Stimulated activated naive CD4-positive, alpha-beta T cell treated with Interleukin-2 at 50 U/mL for 16 hours (primary cell): ENCODE measurements around the gene ABCG2.
"Not testable (repeated sequence)": the region's sequence is repeated elsewhere in the genome, so short reads cannot be mapped to it uniquely, and the experiment has no call there.

Experiments
- DNase-seq: peaks from one replicate; lab custom pipeline; 2025; lab: John Stamatoyannopoulos, UW

ABCG2 gene

DNA sequence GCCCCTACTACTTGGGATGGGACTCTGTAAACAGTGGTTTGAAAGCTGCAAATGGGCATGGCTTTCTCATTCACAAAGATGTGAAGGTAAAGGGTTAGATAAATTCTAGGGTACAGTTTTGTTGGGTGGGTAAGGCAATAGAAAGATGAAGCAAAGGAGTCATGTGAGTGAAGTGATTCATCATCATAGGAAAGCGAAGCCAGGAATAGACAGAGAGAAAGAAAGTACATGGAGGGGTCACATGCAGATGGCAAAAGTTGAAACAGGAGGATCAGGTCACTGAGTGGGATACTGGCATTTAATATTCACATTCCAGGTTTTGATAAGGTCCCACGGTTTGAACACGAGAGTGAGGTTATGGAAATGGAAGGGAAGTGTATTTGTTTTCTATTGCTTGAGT is 8.2 kb upstream of the ABCG2 start:
- no peak for DNase-seq

GRCh38 chr4:88163336-88163735 is 4.9 kb upstream of the ABCG2 start:
- no peak for DNase-seq

- DNase-seq, result no peak
These were observed 4.2 kb upstream of the ABCG2 start for GRCh38 chr4:88162626-88163025.

DNA sequence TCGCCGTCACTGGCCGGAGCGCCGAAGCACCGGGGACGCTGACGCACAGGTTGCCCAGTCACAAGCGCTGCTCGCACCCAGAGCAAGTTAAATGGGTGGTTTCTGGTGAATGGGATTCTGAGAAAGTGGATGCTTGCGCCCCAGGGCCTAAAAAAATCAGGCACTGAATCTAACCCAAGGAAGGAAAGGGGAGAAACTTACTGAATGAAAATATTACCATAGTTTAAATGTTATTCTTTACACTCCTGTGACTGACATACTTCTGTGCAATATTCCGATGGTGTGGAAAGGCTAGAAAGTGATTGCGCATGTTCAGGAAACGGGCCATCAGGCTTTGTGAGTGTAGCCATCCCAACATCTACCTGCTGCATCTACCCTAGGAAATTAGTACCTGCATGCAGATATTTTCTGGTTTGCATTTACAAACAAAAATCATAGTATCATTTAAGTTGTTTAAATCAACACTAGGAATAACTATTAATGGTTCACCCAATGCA is 838 bp upstream of the ABCG2 start:
- DNase-seq, result no peak

DNA sequence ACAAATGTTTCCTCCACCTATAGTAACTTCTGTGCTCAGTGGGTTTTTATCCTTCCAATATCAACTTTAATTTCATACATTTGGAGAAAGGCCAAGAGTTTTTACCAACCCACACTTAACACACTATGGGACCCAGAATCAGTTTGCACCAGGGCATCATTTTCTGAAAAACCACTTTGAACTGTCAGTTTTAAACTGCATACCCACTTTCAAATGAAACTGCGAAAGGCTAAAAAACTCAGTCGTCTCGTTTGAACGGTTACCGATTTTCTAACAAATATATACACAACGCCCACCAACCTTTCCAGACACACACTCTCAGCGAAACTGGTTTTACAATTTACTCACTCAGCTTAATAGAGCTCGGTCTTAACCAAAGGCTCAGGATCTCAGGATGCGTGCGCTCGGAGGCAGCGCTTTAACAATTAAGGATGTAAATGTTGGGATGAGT is 376 bp downstream of the ABCG2 start:
- peak; percentile 50 for DNase-seq

GRCh38 chr4:88152331-88152730 is 6.1 kb downstream of the ABCG2 start:
- not testable (repeated sequence) for DNase-seq

- no peak for DNase-seq
These were observed 9.9 kb downstream of the ABCG2 start for GRCh38 chr4:88148560-88148959.

DNA sequence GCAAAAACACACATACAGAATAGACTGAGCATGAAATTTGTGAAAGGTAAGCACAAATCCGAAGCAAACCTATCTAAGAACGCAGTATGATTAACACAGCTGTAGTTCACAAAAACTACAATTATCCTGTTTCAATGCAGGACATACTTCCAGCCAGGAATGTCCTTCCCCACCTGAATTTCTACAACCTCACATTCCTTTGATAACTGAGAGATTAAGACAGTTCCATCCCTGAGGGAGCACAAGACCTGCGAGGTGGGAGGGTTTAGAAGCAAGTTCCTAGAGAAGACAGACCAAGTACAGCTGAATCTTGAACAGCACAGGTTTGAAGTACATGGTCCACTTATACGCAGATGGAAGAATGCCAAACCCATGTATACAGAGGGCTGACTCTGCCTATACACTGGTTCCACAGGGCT is 10.6 kb downstream of the ABCG2 start:
- no peak for DNase-seq

- DNase-seq, result no peak
These were observed 11.5 kb downstream of the ABCG2 start for GRCh38 chr4:88146891-88147290.

- DNase-seq, result no peak
These were observed 13.6 kb downstream of the ABCG2 start for GRCh38 chr4:88144866-88145300.

DNA sequence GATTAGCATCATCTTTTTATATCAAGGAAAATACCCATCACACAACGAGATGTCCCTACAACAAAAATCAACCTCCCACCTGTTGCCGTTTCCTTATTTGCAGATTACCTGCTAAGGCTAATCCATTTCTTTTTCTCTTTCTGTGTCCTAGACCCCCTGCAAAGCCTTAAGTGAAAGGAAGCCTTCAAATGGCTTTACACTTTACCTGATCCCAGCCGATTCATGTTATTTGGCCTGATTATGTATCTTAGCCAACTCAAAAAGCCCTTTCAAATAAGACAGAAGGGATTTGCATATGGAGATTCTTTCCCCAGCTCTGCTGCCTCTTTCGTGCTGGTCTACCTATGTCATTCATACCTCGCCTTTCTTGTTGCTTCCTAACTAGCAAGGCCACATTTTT is 14.4 kb downstream of the ABCG2 start:
- no peak for DNase-seq

DNA sequence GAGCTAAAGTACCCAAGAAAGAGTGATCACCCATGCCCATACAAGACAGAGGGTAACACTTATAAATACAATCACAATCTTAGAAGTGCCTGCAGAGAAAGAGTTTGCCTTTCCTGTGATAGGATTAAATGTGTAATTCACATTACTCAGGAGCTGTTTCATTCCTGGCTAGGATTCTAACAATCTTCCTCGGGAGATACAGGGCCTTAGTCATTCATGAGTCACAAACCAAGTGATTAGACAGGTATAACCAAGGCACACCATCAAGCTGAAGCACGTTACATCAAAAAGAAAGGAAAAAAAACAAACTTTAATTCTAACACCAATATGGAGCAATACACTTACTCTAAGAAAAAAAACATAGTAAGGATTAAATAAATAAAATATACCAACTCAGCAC is 14.9 kb downstream of the ABCG2 start:
- DNase-seq, result no peak

DNA sequence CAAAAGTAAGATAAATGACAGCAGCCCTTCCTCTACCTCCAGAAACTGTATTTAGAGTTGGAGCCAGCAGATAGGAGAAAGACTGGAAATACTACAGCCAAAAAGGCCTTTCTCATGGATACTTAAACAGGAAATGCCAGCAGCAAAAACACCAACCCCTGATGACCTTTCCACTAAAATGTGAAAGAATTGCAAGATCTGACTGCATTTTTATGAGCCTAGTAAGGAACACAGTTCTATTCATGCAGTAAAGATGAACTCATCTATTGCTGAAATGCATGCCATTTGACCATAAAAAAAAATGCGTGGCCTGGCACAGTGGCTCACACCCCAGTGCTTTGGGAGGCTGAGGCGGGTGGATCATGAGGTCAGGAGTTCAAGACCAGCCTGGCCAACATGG is 19.9 kb downstream of the ABCG2 start:
- no peak for DNase-seq

- no peak for DNase-seq
These were observed 21.3 kb downstream of the ABCG2 start for GRCh38 chr4:88137112-88137511.

- no peak for DNase-seq
These were observed 22.2 kb downstream of the ABCG2 start for GRCh38 chr4:88136249-88136648.

GRCh38 chr4:88135356-88135663 is 23.1 kb downstream of the ABCG2 start:
- DNase-seq, result no peak

DNA sequence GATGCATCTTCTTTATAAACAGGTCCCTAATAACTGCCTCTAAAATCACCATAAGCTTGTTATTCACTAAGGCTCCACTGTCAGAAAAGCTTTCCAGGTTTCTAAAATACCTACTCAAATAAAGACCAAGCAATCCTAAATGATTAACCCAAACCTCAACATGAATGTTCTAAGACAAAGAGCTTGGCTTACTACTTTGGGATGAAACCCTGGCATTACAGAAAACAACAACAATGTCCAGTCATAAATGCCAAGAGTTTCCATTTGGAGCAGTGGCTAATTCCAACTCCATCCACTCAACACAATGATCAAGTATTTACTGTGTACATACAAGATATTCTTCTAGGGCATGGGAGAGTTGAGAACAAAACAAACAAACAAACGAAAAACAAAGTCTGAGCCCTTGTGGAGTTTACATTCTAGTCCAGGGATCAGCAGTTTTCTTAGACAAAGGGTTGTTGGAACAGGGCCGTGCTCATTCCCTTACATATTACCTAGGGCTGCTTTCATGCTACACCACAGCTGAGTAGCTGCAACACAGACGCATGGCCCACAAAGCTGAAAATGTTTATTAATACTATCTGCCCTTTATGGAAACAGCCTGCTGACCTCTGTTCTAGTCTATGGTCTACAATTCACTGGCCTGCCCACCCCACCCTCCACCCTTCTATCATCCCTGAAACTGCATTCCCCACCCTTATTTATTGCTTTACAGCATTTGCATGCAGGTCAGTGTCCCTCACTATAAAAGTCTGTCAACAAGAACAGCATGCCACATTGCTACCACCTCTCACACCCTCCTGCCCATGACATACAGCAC is 23.7 kb downstream of the ABCG2 start:
- no peak for DNase-seq

DNA sequence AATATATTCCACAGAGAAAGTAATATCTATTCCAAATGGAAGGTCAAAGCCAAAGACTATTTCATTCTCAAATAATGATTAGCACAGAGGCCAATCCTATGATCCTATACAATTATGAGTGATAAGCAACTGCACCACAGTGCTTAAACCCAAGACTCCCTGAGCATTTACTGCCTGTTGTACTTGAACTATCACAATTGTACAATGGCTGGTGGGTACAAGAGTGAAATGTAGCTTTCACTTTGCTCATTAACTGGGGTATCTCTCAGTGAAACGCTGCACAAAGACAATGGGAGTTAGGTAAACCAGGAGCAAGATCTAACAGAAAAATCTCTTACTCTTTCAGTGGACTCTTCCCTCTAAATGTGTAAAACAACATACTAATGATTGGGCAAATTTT is 24.3 kb downstream of the ABCG2 start:
- DNase-seq, result no peak

- no peak for DNase-seq
These were observed 27.7 kb downstream of the ABCG2 start for GRCh38 chr4:88130544-88131305.

DNA sequence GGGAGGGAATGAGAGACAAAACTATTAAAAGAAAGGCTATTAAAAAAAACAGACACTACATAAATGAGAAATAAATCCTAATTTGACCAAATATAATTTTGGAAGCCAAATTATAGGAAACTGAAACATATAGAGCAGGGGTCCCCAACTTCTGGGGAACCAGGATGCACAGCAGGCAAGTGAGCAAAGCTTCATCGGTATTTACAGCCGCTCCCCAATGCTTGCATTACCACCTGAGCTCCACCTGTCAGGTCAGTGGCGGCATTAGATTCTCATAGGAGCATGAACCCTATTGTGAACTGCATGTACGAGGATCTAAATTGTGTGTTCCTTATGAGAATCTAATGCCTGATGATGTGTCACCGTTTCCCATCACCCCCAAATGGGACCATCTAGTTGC is 28.4 kb downstream of the ABCG2 start:
- no peak for DNase-seq

DNA sequence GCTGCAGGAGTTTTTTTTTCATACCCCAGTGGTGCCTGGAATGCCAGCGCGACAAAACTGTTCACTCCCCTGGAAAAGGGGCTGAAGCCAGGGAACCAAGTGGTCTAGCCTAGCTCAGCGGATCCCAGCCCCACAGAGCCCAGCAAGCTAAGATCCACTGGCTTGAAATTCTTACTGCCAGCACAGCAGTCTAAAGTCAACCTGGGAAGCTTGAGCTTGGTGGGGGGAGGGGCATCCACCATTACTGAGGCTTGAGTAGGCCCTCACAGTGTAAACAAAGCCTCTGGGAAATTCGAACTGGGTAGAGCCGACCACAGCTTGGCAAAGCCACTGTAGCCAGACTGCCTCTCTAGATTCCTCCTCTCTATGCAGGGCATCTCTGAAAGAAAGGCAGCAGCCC is 36.2 kb downstream of the ABCG2 start:
- DNase-seq, result not testable (repeated sequence)

DNA sequence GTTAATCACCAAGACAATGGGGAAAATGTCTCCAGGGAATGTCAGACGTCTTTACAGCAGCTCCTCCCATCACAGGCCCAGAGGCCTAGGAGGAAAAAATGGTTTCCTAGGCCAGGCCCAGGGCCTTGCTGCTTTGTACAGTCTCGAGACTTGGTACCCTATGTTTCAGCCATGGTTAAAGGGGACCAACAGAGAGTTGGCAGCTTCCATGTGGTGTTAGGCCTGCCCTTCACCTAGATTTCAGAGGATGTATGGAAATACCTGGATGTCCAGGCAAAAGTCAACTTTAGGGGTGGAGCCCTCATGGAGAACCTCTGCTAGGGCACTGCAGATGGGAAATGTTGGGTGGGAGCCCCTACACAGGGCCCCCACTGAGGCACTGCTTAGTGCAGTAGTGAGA is 38.5 kb downstream of the ABCG2 start:
- DNase-seq, result no peak

- DNase-seq, result no peak
These were observed 42.9 kb downstream of the ABCG2 start for GRCh38 chr4:88115587-88115986.
